HG02852 (cell line): ENCODE results near the gene CTAGE8.
A peak's percentile ranks its signal among the peaks of the same experiment; 100 is the strongest.
"Not testable (repeated sequence)": the region's sequence is repeated elsewhere in the genome, so short reads cannot be mapped to it uniquely, and the experiment has no call there.

Experiments used
- ATAC-seq: cut with Tn5 transposase; IDR thresholded peaks from one replicate; pipeline ENCODE4 v1.9.1; 2021; ENCODE audit warnings: mild to moderate bottlenecking, moderate library complexity; ENCODE audit not compliant: unreplicated experiment

The CTAGE8 gene

GRCh38 chr7:144269188-144269587 lies at the start of gene CTAGE8:
CTAGE8 (minus strand) TSS chr7:144269288; CDS start chr7:144269250, 38 bp downstream.
- ATAC-seq: not testable (repeated sequence)

- ATAC-seq: not testable (repeated sequence)
These were observed 48.4 kb upstream of the CTAGE8 start for GRCh38 chr7:144317537-144317936.

- ATAC-seq: not testable (repeated sequence)
These were observed 42.9 kb upstream of the CTAGE8 start, which contains the start of gene OR2A1 for GRCh38 chr7:144311872-144312469. OR2A1 (plus strand) TSS chr7:144312419; CDS start chr7:144318125, 5,706 bp downstream.

GRCh38 chr7:144311218-144311617 lies 42.1 kb upstream of the CTAGE8 start:
- not testable (repeated sequence) for ATAC-seq

- ATAC-seq: not testable (repeated sequence)
These were observed 40.6 kb upstream of the CTAGE8 start for GRCh38 chr7:144309702-144310101.

- not testable (repeated sequence) for ATAC-seq
These were observed 36.1 kb upstream of the CTAGE8 start for GRCh38 chr7:144305156-144305555.

- ATAC-seq: not testable (repeated sequence)
These were observed 34.5 kb upstream of the CTAGE8 start for GRCh38 chr7:144303607-144304006.

- ATAC-seq: peak; percentile 55
These were observed 33.7 kb upstream of the CTAGE8 start for GRCh38 chr7:144302578-144303303.

GRCh38 chr7:144293794-144294499 lies 24.9 kb upstream of the CTAGE8 start:
- peak; percentile 79 for ATAC-seq

GRCh38 chr7:144292384-144293161 lies 23.5 kb upstream of the CTAGE8 start:
- not testable (repeated sequence) for ATAC-seq

- ATAC-seq: not testable (repeated sequence)
These were observed 22.5 kb upstream of the CTAGE8 start for GRCh38 chr7:144291607-144292006.

- ATAC-seq: not testable (repeated sequence)
These were observed 18.2 kb upstream of the CTAGE8 start for GRCh38 chr7:144287171-144287784.

GRCh38 chr7:144283716-144284115 lies 14.6 kb upstream of the CTAGE8 start:
- ATAC-seq: not testable (repeated sequence)

GRCh38 chr7:144282490-144282889 lies 13.4 kb upstream of the CTAGE8 start:
- ATAC-seq: not testable (repeated sequence)

GRCh38 chr7:144281981-144282380 lies 12.9 kb upstream of the CTAGE8 start:
- ATAC-seq: not testable (repeated sequence)

- ATAC-seq: not testable (repeated sequence)
These were observed 10.9 kb upstream of the CTAGE8 start for GRCh38 chr7:144280010-144280409.

GRCh38 chr7:144275281-144275680 lies 6.2 kb upstream of the CTAGE8 start:
- ATAC-seq: not testable (repeated sequence)

- ATAC-seq: not testable (repeated sequence)
These were observed 4.4 kb downstream of the CTAGE8 start, which contains the start of gene OR2A7 for GRCh38 chr7:144264692-144265091. OR2A7 (minus strand) TSS chr7:144264792; CDS start chr7:144259628, 5,164 bp downstream.

GRCh38 chr7:144262128-144262527 lies 7.0 kb downstream of the CTAGE8 start:
- ATAC-seq: not testable (repeated sequence)

- ATAC-seq: not testable (repeated sequence)
These were observed 10.0 kb downstream of the CTAGE8 start for GRCh38 chr7:144259067-144259466.
